Aorta (tissue), 5 donors: ENCODE data around the gene HSF2. TPM values are rescaled to one million over a fixed set of nuclear protein-coding genes. Genes with fewer than 3 reads are reported as not detected.

Experiments used
- ATAC-seq: fragments of 200-7000 bp; cut with Tn5 transposase; one replicate; pipeline ENCODE4 v1.9.1; 2022; ENCODE audit warnings: moderate library complexity; ENCODE audit not compliant: low FRiP score
- DNase-seq, 2 donors: peaks; one replicate each; pipeline ENCODE4 v3.0.0-alpha.2; 2020
- H3K27ac ChIP-seq, 2 donors: one replicate each; pipeline ENCODE4 v1.5.1; 2013; ENCODE audit warnings: low read length in 2 of 2, mild to moderate bottlenecking in 2 of 2, moderate library complexity in 2 of 2, control low read depth in 1 of 2, inconsistent platforms in 1 of 2, low read depth in 1 of 2
- H3K27me3 ChIP-seq, 2 donors: one replicate each; pipeline ENCODE4 v1.6.1; 2013; ENCODE audit warnings: control low read depth in 1 of 2, low read length in 1 of 2, mild to moderate bottlenecking in 1 of 2, moderate library complexity in 1 of 2; ENCODE audit not compliant: insufficient read depth in 2 of 2, control insufficient read depth in 1 of 2
- H3K36me3 ChIP-seq, 2 donors: one replicate each; pipeline ENCODE4 v1.6.1; 2013; ENCODE audit warnings: control low read depth in 1 of 2, low read length in 1 of 2, mild to moderate bottlenecking in 1 of 2; ENCODE audit not compliant: insufficient read depth in 2 of 2, control insufficient read depth in 1 of 2
- H3K4me1 ChIP-seq, 2 donors: one replicate each; pipeline ENCODE4 v1.6.1; 2013; ENCODE audit warnings: low read length in 2 of 2, control low read depth in 1 of 2, mild to moderate bottlenecking in 1 of 2, moderate library complexity in 1 of 2; ENCODE audit not compliant: insufficient read depth in 2 of 2, control insufficient read depth in 1 of 2
- H3K4me3 ChIP-seq, 2 donors: one replicate each; pipeline ENCODE4 v1.5.1; 2013; ENCODE audit warnings: low read length in 2 of 2, control low read depth in 1 of 2, mild to moderate bottlenecking in 1 of 2
- H3K9me3 ChIP-seq: one replicate; pipeline ENCODE4 v1.6.1; 2013; ENCODE audit warnings: mild to moderate bottlenecking, low read length; ENCODE audit not compliant: control insufficient read depth
- WGBS, 2 donors: extraction: QIAGEN DNeasy Blood & Tissue Kit; methylation state at CpG; one replicate each; pipeline ENCODE4 v1.1.7; 2013; 5-methylcytosine and 5-hydroxymethylcytosine counted together
- intact Hi-C, 2 donors: fragments of 100-400 bp; cut with DNase I; formaldehyde crosslinking; loops; one replicate each; pipeline versions ENCODE4 v1.14.2 to v1.15.0; 2022
- polyA plus RNA-seq, 2 donors: library from polyadenylated mRNA; stranded (reverse); fragments of 200-250 nt; gene quantifications; one replicate each; pipeline ENCODE4 v1.2.3, GENCODE V29; 2013
- total RNA-seq, 2 donors: library from RNA; stranded (reverse); fragmentation: NEBNext Ultra II Directional; extraction: Animal tissue kit (Norgen Biotek cat#: 25700); gene quantifications; one replicate each; pipeline ENCODE4 v1.2.1, GENCODE V29; 2021
- donor health status: healthy with polysubstance abuse.
- donor health status: Bipolar disorder and iron deficiency.
- donor health status: DM: no; HTN: no; CAD: no.
- donor health status: DM: no; HTN: no; CAD: no.
- donor health status: DM: yes; HTN: yes; CAD: no.

HSF2 gene
- total and polyA plus RNA-seq, 4 donors, result 6.8 to 13.9 (median 10.6) TPM

- H3K36me3 ChIP-seq, result no peaks in the 10 kb centered on the region
- DNase-seq (no peak), ATAC-seq (no peak)
- intact Hi-C loops, result no loop called here
- no peak overlapping the region for H3K27ac ChIP-seq
- no peak overlapping the region for H3K4me3 ChIP-seq
- no peaks in the 10 kb centered on the region for H3K9me3 ChIP-seq
- peaks cover 0 to 4% of the 10 kb centered on the region in 2 donors for H3K4me1 ChIP-seq
- H3K27me3 ChIP-seq, result no peaks in the 10 kb centered on the region
- WGBS, 2 donors, result 97 to 100% methylated on average over 1 of the region's 1 CpG
Observed at GRCh38 chr6:122406187-122406586, 6.7 kb downstream of the HSF2 start.

- no peak for DNase-seq
- no peaks in the 10 kb centered on the region for H3K27me3 ChIP-seq
- WGBS, 2 donors, result 72 to 93% methylated on average over 4 of the region's 4 CpGs
- H3K9me3 ChIP-seq, result no peaks in the 10 kb centered on the region
- intact Hi-C loops, result no loop called here
- no peak for ATAC-seq
- peaks cover 0 to 4% of the 10 kb centered on the region in 2 donors for H3K4me1 ChIP-seq
- no peaks in the 10 kb centered on the region for H3K36me3 ChIP-seq
- H3K4me3 ChIP-seq, result no peak overlapping the region
- H3K27ac ChIP-seq, result no peak overlapping the region
Observed at GRCh38 chr6:122407712-122408111, 8.3 kb downstream of the HSF2 start.

GRCh38 chr6:122408240-122408639 lies 8.8 kb downstream of the HSF2 start:
- Histone ChIP-seq H3K27ac (no peak overlapping the region), H3K4me3 (no peak overlapping the region), H3K27me3 (no peaks in the 10 kb centered on the region), H3K36me3 (no peaks in the 10 kb centered on the region), H3K9me3 (no peaks in the 10 kb centered on the region), H3K4me1 (peaks cover 0 to 4% of the 10 kb centered on the region in 2 donors)
- WGBS, 2 donors, result 94% methylated on average over 1 of the region's 1 CpG
- intact Hi-C loops, result no loop called here
- DNase-seq, result no peak
- no peak for ATAC-seq

GRCh38 chr6:122408702-122409458 lies 9.4 kb downstream of the HSF2 start:
- DNase-seq (no peak), ATAC-seq (no peak)
- WGBS, 2 donors, result 81 to 84% methylated on average over 6 of the region's 6 CpGs
- no peaks in the 10 kb centered on the region for H3K9me3 ChIP-seq
- H3K27ac ChIP-seq, result no peak overlapping the region
- no peaks in the 10 kb centered on the region for H3K36me3 ChIP-seq
- intact Hi-C loops, result no loop called here
- no peaks in the 10 kb centered on the region for H3K27me3 ChIP-seq
- peaks cover 0 to 2% of the 10 kb centered on the region in 2 donors for H3K4me1 ChIP-seq
- no peak overlapping the region for H3K4me3 ChIP-seq

GRCh38 chr6:122412001-122412400 lies 12.5 kb downstream of the HSF2 start:
- intact Hi-C loops, result no loop called here
- Histone ChIP-seq H3K4me1 (no peaks in the 10 kb centered on the region), H3K36me3 (no peaks in the 10 kb centered on the region), H3K4me3 (no peak overlapping the region), H3K9me3 (no peaks in the 10 kb centered on the region), H3K27me3 (no peaks in the 10 kb centered on the region), H3K27ac (no peak overlapping the region)
- no peak for ATAC-seq
- DNase-seq, result no peak

GRCh38 chr6:122416825-122417224 lies 17.4 kb downstream of the HSF2 start:
- ATAC-seq (no peak), DNase-seq (no peak)
- Histone ChIP-seq H3K4me3 (no peak overlapping the region), H3K9me3 (no peaks in the 10 kb centered on the region), H3K4me1 (no peaks in the 10 kb centered on the region), H3K27me3 (no peaks in the 10 kb centered on the region), H3K27ac (no peak overlapping the region), H3K36me3 (no peaks in the 10 kb centered on the region)
- intact Hi-C loops, result no loop called here
- WGBS, 2 donors, result 86 to 94% methylated on average over 1 of the region's 1 CpG

GRCh38 chr6:122422003-122422402 lies 22.6 kb downstream of the HSF2 start:
- no peak overlapping the region for H3K4me3 ChIP-seq
- WGBS, 2 donors, result 95 to 100% methylated on average over 2 of the region's 2 CpGs
- H3K27me3 ChIP-seq, result no peaks in the 10 kb centered on the region
- intact Hi-C loops, result no loop called here
- no peak for ATAC-seq
- H3K9me3 ChIP-seq, result no peaks in the 10 kb centered on the region
- no peak for DNase-seq
- H3K4me1 ChIP-seq, result no peaks in the 10 kb centered on the region
- H3K36me3 ChIP-seq, result peaks cover 0 to 4% of the 10 kb centered on the region in 2 donors
- no peak overlapping the region for H3K27ac ChIP-seq

- Histone ChIP-seq H3K4me1 (no peaks in the 10 kb centered on the region), H3K36me3 (peaks cover 0 to 4% of the 10 kb centered on the region in 2 donors), H3K9me3 (no peaks in the 10 kb centered on the region), H3K27me3 (no peaks in the 10 kb centered on the region), H3K4me3 (no peak overlapping the region), H3K27ac (no peak overlapping the region)
- DNase-seq (no peak), ATAC-seq (no peak)
- intact Hi-C loops, result no loop called here
- 95 to 96% methylated on average over 1 of the region's 1 CpG for WGBS, 2 donors
Observed at GRCh38 chr6:122422614-122423267, 23.3 kb downstream of the HSF2 start.

- intact Hi-C loops, result no loop called here
- ATAC-seq, result no peak
- no peak overlapping the region for H3K4me3 ChIP-seq
- H3K9me3 ChIP-seq, result no peaks in the 10 kb centered on the region
- H3K4me1 ChIP-seq, result no peaks in the 10 kb centered on the region
- no peak overlapping the region for H3K27ac ChIP-seq
- no peak for DNase-seq
- peaks cover 0 to 4% of the 10 kb centered on the region in 2 donors for H3K36me3 ChIP-seq
- no peaks in the 10 kb centered on the region for H3K27me3 ChIP-seq
- WGBS, 2 donors, result 86 to 95% methylated on average over 1 of the region's 1 CpG
Observed at GRCh38 chr6:122423734-122424133, 24.3 kb downstream of the HSF2 start.
